GM18508 (cell line): ENCODE results near the gene CNTNAP3B.
"Not testable (repeated sequence)": the region's sequence is repeated elsewhere in the genome, so short reads cannot be mapped to it uniquely, and the experiment has no call there.

ENCODE experiments used
- ATAC-seq: cut with Tn5 transposase; IDR thresholded peaks from one replicate; pipeline ENCODE4 v1.9.1; 2021; ENCODE audit warnings: moderate number of reproducible peaks; ENCODE audit not compliant: insufficient read depth, unreplicated experiment

The CNTNAP3B gene

GRCh38 chr9:41980271-41980670, 149.0 kb downstream of the CNTNAP3B start:
- ATAC-seq, result not testable (repeated sequence)

DNA sequence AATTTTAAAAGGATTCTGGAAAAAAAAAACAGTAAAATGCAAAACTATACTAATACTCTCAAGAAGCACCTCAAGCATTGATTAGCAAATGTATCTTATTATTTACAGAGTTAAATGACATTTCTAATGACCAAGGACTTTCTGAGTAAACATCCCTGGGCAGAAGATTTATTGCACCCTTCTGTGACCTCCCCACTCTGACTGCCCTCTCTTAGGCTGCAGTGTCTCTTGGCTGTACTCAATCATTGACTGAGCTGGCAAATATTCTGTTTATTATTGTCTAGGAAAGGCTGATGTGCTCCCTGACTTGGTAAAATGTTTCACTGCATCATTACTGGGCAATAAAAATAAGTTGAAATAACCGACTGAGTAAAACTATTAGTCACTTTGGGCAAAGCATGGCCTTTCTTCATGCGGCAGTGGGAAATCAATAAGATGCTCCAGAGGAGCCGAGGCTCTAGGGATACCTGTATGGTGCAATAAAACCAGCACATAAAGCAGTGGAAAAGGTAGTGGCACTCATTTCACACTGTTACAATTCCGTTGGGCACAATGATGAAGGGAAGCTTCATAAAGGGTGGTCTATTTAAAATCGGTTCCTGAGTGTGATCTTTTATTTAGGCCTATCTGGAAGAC, 151.1 kb downstream of the CNTNAP3B start:
- ATAC-seq, result not testable (repeated sequence)

GRCh38 chr9:41974906-41975305, 154.3 kb downstream of the CNTNAP3B start:
- not testable (repeated sequence) for ATAC-seq

- ATAC-seq, result not testable (repeated sequence)
Measured at GRCh38 chr9:41953007-41953406, 176.2 kb downstream of the CNTNAP3B start.

- not testable (repeated sequence) for ATAC-seq
Measured at GRCh38 chr9:41941738-41942137, 187.5 kb downstream of the CNTNAP3B start.

DNA sequence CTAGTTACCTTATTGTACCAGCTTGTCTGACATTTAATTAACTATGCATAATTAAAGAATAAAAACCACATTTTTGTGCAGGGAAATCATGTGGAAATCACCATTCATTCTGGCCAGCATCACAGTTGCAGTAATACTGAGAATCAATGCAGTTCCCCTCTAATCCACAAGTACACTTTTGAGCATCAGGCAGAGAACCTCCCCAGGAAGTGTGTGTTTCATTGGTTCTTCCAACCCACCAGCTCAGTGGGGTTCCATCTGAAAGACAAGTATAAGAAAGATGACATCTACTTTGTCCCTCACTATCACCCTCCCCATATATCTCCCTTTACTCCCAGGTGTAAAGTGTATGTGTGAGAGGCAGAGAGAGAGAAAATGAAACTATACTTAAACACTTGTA, 191.1 kb downstream of the CNTNAP3B start:
- ATAC-seq, result not testable (repeated sequence)

- not testable (repeated sequence) for ATAC-seq
Measured at GRCh38 chr9:41935727-41936126, 193.5 kb downstream of the CNTNAP3B start.

DNA sequence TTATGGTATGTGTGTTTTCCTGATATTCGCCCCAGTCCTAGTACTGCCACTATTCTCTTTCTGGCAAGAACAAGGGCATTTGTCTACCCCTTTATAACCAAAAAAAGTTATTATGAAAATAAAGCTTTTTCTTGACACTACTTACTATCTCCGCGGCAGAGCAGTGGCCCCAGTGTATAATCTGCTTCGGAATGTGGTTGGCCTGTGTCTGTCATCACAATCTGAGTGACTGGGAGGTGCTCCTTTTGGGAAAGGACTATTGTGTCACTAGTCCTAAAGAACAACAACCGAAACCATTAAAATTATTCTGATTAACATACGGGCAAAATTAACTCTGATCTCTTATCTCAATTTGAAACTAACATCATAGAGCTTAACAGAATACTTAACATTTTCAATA, 200.1 kb downstream of the CNTNAP3B start:
- ATAC-seq, result not testable (repeated sequence)

- ATAC-seq, result not testable (repeated sequence)
Measured at GRCh38 chr9:41917374-41917773, 211.9 kb downstream of the CNTNAP3B start.

- ATAC-seq, result not testable (repeated sequence)
Measured at GRCh38 chr9:41905488-41905887, 223.7 kb downstream of the CNTNAP3B start.

- not testable (repeated sequence) for ATAC-seq
Measured at GRCh38 chr9:41902762-41903161, 226.5 kb downstream of the CNTNAP3B start.

GRCh38 chr9:41898720-41899343, 230.4 kb downstream of the CNTNAP3B start:
- not testable (repeated sequence) for ATAC-seq

GRCh38 chr9:41874557-41874956, 254.7 kb downstream of the CNTNAP3B start:
- not testable (repeated sequence) for ATAC-seq

GRCh38 chr9:41855422-41855821, 273.8 kb downstream of the CNTNAP3B start:
- ATAC-seq, result not testable (repeated sequence)

GRCh38 chr9:41851848-41852740, 277.1 kb downstream of the CNTNAP3B start:
- ATAC-seq, result not testable (repeated sequence)

- ATAC-seq, result not testable (repeated sequence)
Measured at GRCh38 chr9:41847829-41848228, 281.4 kb downstream of the CNTNAP3B start.
